Stomach (tissue), 9 donors: ENCODE data around the gene MBTD1. TPM values are rescaled to one million over a fixed set of nuclear protein-coding genes. Genes with fewer than 3 reads are reported as not detected.

Experiments used
- DNase-seq, 2 donors: peaks; one replicate each; pipeline versions ENCODE4 v3.0.0 to v3.0.0-alpha.2; 2013 to 2019
- H3K27ac ChIP-seq, 5 donors: fragments of 200-600 bp in 4 of 5; sonication (generic) in 4 of 5; one replicate each; pipeline ENCODE4 v1.5.1; 2013 to 2019; ENCODE audit warnings: mild to moderate bottlenecking in 1 of 5, moderate library complexity in 1 of 5
- H3K27me3 ChIP-seq, 3 donors: fragments of 200-600 bp; sonication (generic); one replicate each; pipeline ENCODE4 v1.5.1; 2017 to 2019; ENCODE audit warnings: mixed run types in 1 of 3
- H3K36me3 ChIP-seq, 4 donors: fragments of 200-600 bp; sonication (generic); 1 replicate in 3 of 4; 2 replicates in 1 of 4; pipeline ENCODE4 v1.5.1; 2016 to 2019
- H3K4me1 ChIP-seq, 4 donors: fragments of 200-600 bp; sonication (generic); one replicate each; pipeline ENCODE4 v1.5.1; 2016 to 2019
- H3K4me3 ChIP-seq, 4 donors: fragments of 200-600 bp; sonication (generic) in 3 of 4; one replicate each; pipeline ENCODE4 v1.5.1; 2016 to 2019; ENCODE audit warnings: mild to moderate bottlenecking in 1 of 4
- H3K9me3 ChIP-seq, 4 donors: fragments of 200-600 bp; sonication (generic); one replicate each; pipeline ENCODE4 v1.5.1; 2016 to 2019
- CTCF ChIP-seq, 7 experiments: fragments of 450-650 bp in 4 of 7; fragments of 200-600 bp in 3 of 7; sonication (generic) in 3 of 7; IDR thresholded peaks; one replicate each; pipeline ENCODE4 v1.5.1; 2016 to 2019; ENCODE audit warnings: antibody characterized with exemption in 7 of 7, control low read depth in 2 of 7, mild to moderate bottlenecking in 1 of 7
- EP300 ChIP-seq: sonication (generic); formaldehyde crosslinking; IDR thresholded peaks from one replicate; pipeline ENCODE4 v1.6.1; 2017; ENCODE audit warnings: antibody characterized with exemption
- POLR2A ChIP-seq, 4 donors: fragments of 450-650 bp; IDR thresholded peaks; one replicate each; pipeline ENCODE4 v1.6.1; 2016; ENCODE audit warnings: antibody characterized with exemption in 4 of 4, control low read depth in 2 of 4, mild to moderate bottlenecking in 1 of 4, moderate library complexity in 1 of 4
- POLR2AphosphoS5 ChIP-seq, 3 donors: sonication (generic); formaldehyde crosslinking; IDR thresholded peaks; one replicate each; pipeline ENCODE4 v1.6.1; 2016; ENCODE audit warnings: antibody characterized with exemption in 3 of 3
- WGBS, 5 donors: extraction: QIAGEN DNeasy Blood & Tissue Kit in 3 of 5; methylation state at CpG; one replicate each; pipeline versions ENCODE4 v1.1.5 to v1.1.7; 2013 to 2018; 5-methylcytosine and 5-hydroxymethylcytosine counted together
- intact Hi-C: fragments of 100-400 bp; cut with DNase I; formaldehyde crosslinking; loops from one replicate; pipeline ENCODE4 v1.15.1; 2023; ENCODE audit warnings: low total_unique reads
- polyA plus RNA-seq, 3 donors: library from polyadenylated mRNA; stranded (reverse); fragments of 200-250 nt; gene quantifications; one replicate each; pipeline ENCODE4 v1.2.3, GENCODE V29; 2013
- total RNA-seq, 5 donors: library from RNA; depleted of rRNA; stranded (reverse); fragments of >200 nt; gene quantifications; one replicate each; pipeline versions ENCODE4 v1.1.0 to v1.2.3, GENCODE V29; 2014 to 2016
- donor health status: healthy with polysubstance abuse.
- donor health status: Bipolar disorder and iron deficiency.
- donor health status: healthy.

MBTD1 gene
- total and polyA plus RNA-seq, 8 donors: 4.4 to 56.7 (median 9.8) TPM

DNA sequence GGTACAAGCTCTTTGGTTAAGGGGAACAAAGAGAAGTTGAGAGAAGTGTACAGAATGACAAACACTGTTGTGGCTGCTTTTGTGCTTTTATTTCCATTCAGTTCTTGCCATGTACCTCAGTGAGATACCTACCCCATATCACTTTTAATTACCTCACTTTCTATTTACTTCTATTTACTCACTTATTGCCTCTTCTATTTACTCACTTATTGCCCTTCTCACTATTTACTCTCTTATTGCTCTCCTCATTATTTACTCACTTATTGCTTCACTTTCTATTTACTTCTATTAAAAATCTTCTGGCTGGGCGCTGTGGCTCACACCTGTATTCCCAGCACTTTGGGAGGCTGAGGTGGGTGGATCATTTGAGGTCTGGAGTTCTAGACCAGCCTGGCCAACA, 41.9 kb downstream of the MBTD1 start:
- Histone ChIP-seq H3K27me3 (no peaks in the 10 kb centered on the region), H3K27ac (peak overlapping the region in 1 of 5 donors; percentile 22), H3K4me3 (no peak overlapping the region), H3K36me3 (peaks cover 12 to 99% (median 98%) of the 10 kb centered on the region in 4 donors), H3K4me1 (peaks cover 0 to 19% (median 0%) of the 10 kb centered on the region in 4 donors), H3K9me3 (no peaks in the 10 kb centered on the region)
- TF ChIP-seq CTCF (IDR thresholded peaks at IDR 0.05): no peak
- no peak for TF ChIP-seq EP300
- TF ChIP-seq POLR2A (IDR thresholded peaks at IDR 0.05): no peak
- no peak for TF ChIP-seq POLR2AphosphoS5 (IDR thresholded peaks at IDR 0.05)
- WGBS, 5 donors: 60 to 97% (median 75%) methylated on average over 1 of the region's 1 CpG
- intact Hi-C loops: no loop called here
- no peak for DNase-seq

DNA sequence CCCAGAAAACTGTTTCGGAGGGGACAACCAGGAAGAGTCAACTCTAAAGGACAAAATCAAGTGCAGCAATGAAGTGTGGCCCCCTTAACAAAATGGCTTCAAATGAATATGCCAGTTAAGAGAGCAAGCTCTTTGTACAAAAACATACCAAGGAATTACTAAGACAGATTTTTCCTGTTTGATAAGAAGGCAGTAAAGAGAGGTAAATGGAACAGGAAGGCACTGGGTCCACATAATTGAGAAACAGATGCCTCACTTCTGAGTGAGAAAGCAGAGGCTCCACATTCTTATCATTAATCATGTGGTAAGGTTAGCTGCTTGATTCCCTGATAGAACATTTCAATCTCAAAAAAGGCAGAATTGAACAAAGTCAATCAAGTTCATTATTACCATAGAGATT, 44.9 kb downstream of the MBTD1 start:
- intact Hi-C loops: no loop called here
- TF ChIP-seq CTCF (IDR thresholded peaks at IDR 0.05) (no peak), EP300 (no peak), POLR2A (IDR thresholded peaks at IDR 0.05) (no peak), POLR2AphosphoS5 (IDR thresholded peaks at IDR 0.05) (no peak)
- Histone ChIP-seq H3K9me3 (no peaks in the 10 kb centered on the region), H3K27me3 (no peaks in the 10 kb centered on the region), H3K27ac (no peak overlapping the region), H3K4me3 (no peak overlapping the region), H3K36me3 (peaks cover 17 to 100% (median 99%) of the 10 kb centered on the region in 4 donors), H3K4me1 (no peaks in the 10 kb centered on the region)
- no peak for DNase-seq
- 96 to 100% (median 98%) methylated on average over 1 of the region's 1 CpG for WGBS, 5 donors

GRCh38 chr17:51203838-51204237, 56.0 kb downstream of the MBTD1 start:
- H3K9me3 ChIP-seq: no peaks in the 10 kb centered on the region
- intact Hi-C loops: no loop called here
- no peak for TF ChIP-seq POLR2A (IDR thresholded peaks at IDR 0.05)
- no peak for TF ChIP-seq CTCF (IDR thresholded peaks at IDR 0.05)
- peaks cover 62 to 100% (median 98%) of the 10 kb centered on the region in 4 donors for H3K36me3 ChIP-seq
- no peaks in the 10 kb centered on the region for H3K4me1 ChIP-seq
- no peak overlapping the region for H3K4me3 ChIP-seq
- no peaks in the 10 kb centered on the region for H3K27me3 ChIP-seq
- no peak for DNase-seq
- no peak overlapping the region for H3K27ac ChIP-seq

DNA sequence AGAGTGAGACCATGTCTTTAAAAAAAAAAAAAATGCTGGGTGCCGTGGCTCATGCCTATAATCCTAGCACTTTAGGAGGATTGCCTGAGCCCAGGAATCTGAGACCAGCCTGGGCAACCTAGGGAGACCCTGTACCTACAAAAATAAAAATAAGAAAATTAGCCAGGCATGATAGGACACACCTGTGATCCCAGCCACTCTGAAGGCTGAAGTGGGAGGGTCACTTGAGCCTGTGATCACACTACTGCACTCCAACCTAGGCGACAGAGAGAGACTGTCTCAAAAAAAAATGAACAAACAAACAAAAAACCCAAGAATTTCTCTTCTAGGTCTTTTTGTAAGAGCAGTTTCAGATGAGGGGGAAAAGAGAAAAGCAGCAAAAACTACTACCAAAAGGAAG, 59.0 kb downstream of the MBTD1 start:
- no peaks in the 10 kb centered on the region for H3K4me1 ChIP-seq
- DNase-seq: no peak
- no peaks in the 10 kb centered on the region for H3K9me3 ChIP-seq
- TF ChIP-seq POLR2A (IDR thresholded peaks at IDR 0.05) (no peak), POLR2AphosphoS5 (IDR thresholded peaks at IDR 0.05) (no peak), CTCF (IDR thresholded peaks at IDR 0.05) (no peak), EP300 (no peak)
- no peak overlapping the region for H3K27ac ChIP-seq
- no peaks in the 10 kb centered on the region for H3K27me3 ChIP-seq
- H3K36me3 ChIP-seq: peaks cover 53 to 100% (median 98%) of the 10 kb centered on the region in 4 donors
- H3K4me3 ChIP-seq: no peak overlapping the region
- 82 to 89% (median 87%) methylated on average over 2 of the region's 2 CpGs for WGBS, 5 donors
- intact Hi-C loops: no loop called here
